ENCODE results near the gene PEBP1. TPM values are rescaled to one million over a fixed set of nuclear protein-coding genes. Genes with fewer than 3 reads are reported as not detected.

Gene PEBP1
- total and polyA plus RNA-seq, 2 of the 8 experiments (the other 6 are each of a cell fraction or from before 2014, with no cell fraction given): 444 to 622 TPM

GRCh38 chr12:118188690-118189371 is 52.9 kb downstream of the PEBP1 start:
- Histone ChIP-seq H3K9ac (replicated peaks in 1 of 4; ENCODE audit: extremely low read depth in 1 of 4, low read depth in 3 of 4, low read length in 3 of 4) (no peak overlapping the region), H2AFZ (ENCODE audit: low read length) (no peak overlapping the region), H3K4ac (replicated peaks; ENCODE audit: insufficient read length, low read depth, low read length) (no peak overlapping the region), H2BK120ac (replicated peaks; ENCODE audit: low read depth, low read length) (no peak overlapping the region), H3K23me2 (ENCODE audit: low read depth, low read length) (no peaks in the 10 kb centered on the region; the same call in 1 of the 2 replicates), H2BK5ac (ENCODE audit: low read depth, low read length) (no peak overlapping the region), H3K27me3 (replicated peaks in 1 of 4; ENCODE audit: control insufficient read depth in 3 of 4, extremely low read depth in 1 of 4, insufficient read depth in 3 of 4, low read length in 3 of 4) (no peaks in the 10 kb centered on the region), H4K8ac (ENCODE audit: extremely low read depth, insufficient read depth, low read length) (no peak overlapping the region), H4K5ac (ENCODE audit: insufficient read length, low read depth, low read length) (no peak overlapping the region), H3K36me3 (ENCODE audit: control insufficient read depth in 2 of 4, insufficient read depth in 4 of 4, low read length in 3 of 4) (no peaks in the 10 kb centered on the region), H3K4me1 (replicated peaks in 1 of 4; ENCODE audit: control insufficient read depth in 3 of 4, insufficient read depth in 4 of 4, low read length in 3 of 4) (peaks cover 0 to 4% (median 3%) of the 10 kb centered on the region in 4 experiments; a peak in 5 of 7 replicates), H4K91ac (replicated peaks; ENCODE audit: insufficient read length, low read length) (no peak overlapping the region), H3K14ac (ENCODE audit: insufficient read length) (no peak overlapping the region), H3K56ac (replicated peaks; ENCODE audit: insufficient read length, low read depth, low read length) (no peak overlapping the region), H3K23ac (ENCODE audit: insufficient read length) (no peak overlapping the region), H3K79me1 (ENCODE audit: low read depth, low read length) (no peaks in the 10 kb centered on the region), H2BK12ac (ENCODE audit: low read depth, low read length) (no peak overlapping the region), H3K4me3 (ENCODE audit: extremely low read depth in 1 of 4, insufficient read depth in 2 of 4, low read depth in 3 of 4, low read length in 4 of 4) (no peak overlapping the region), H3K79me2 (ENCODE audit: control insufficient read depth in 1 of 2, insufficient read depth in 2 of 2, low read length in 2 of 2) (no peaks in the 10 kb centered on the region), H2BK20ac (ENCODE audit: low read length) (no peak overlapping the region), H3K27ac (ENCODE audit: low read depth, low read length) (no peak overlapping the region), H2AK5ac (ENCODE audit: low read depth, low read length) (no peak overlapping the region), H3K9me3 (ENCODE audit: insufficient read depth in 2 of 2, low read depth in 1 of 2, low read length in 1 of 2) (no peaks in the 10 kb centered on the region), H3K18ac (ENCODE audit: extremely low read depth, low read length) (no peak overlapping the region), H3K4me2 (ENCODE audit: insufficient read depth in 1 of 2, low read depth in 2 of 2, low read length in 2 of 2) (no peak overlapping the region; a peak in 1 of 4 replicates), H4K20me1 (replicated peaks in 1 of 2; ENCODE audit: control insufficient read depth in 1 of 2, insufficient read depth in 2 of 2, low read length in 2 of 2) (no peaks in the 10 kb centered on the region), H2BK15ac (ENCODE audit: low read length) (no peak overlapping the region)
- CTCF ChIA-PET (ENCODE audit: partially characterized antibody): interaction anchor here (0.6 to 1.3 kb wide), 2 partner anchors 14 to 54 kb away, joined by 3 read pairs; no protein-coding TSS in a partner anchor
- FAIRE-seq (no peak), DNase-seq (ENCODE audit: low read depth in 1 of 2, low spot score in 2 of 2) (no peak)
- TF ChIP-seq POLR2AphosphoS5 (IDR thresholded peaks at IDR 0.05; ENCODE audit: low read depth, low read length) (no peak), PHF8 (conservative IDR thresholded peaks at IDR 0.05; ENCODE audit: low read depth, low read length) (no peak), SAP30 (IDR thresholded peaks at IDR 0.05; ENCODE audit: insufficient read depth, insufficient replicate concordance, low read length) (no peak), EGR1 (IDR thresholded peaks at IDR 0.05; ENCODE audit: borderline replicate concordance, low read depth, low read length) (no peak), BCL11A (IDR thresholded peaks at IDR 0.05; ENCODE audit: low read depth in 2 of 2, low read length in 2 of 2) (no peak), NANOG (IDR thresholded peaks at IDR 0.05; ENCODE audit: insufficient read depth, low read depth, low read length, poor library complexity, severe bottlenecking) (no peak), RFX5 (IDR thresholded peaks at IDR 0.05; ENCODE audit: borderline replicate concordance, low read depth, low read length) (no peak), ASH2L (IDR thresholded peaks at IDR 0.05; ENCODE audit: low read length) (no peak)
- POLR2A ChIA-PET (ENCODE audit: partially characterized antibody): no interaction called here
- 94% methylated on average over 10 of the region's 10 CpGs; no CpG with 5 or more reads in 1 of the 2 experiments for WGBS, 2 experiments (ENCODE audit: extremely low coverage in 1 of 2, insufficient coverage in 1 of 2, insufficient read length in 1 of 2, insufficient replicate concordance in 2 of 2, low coverage in 1 of 2, low lambda C conversion rate in 2 of 2, missing lambda C conversion rate in 1 of 2)
